Measurements from ENCODE around the gene TIAM2.

- TF ChIP-seq, protein P1, sequence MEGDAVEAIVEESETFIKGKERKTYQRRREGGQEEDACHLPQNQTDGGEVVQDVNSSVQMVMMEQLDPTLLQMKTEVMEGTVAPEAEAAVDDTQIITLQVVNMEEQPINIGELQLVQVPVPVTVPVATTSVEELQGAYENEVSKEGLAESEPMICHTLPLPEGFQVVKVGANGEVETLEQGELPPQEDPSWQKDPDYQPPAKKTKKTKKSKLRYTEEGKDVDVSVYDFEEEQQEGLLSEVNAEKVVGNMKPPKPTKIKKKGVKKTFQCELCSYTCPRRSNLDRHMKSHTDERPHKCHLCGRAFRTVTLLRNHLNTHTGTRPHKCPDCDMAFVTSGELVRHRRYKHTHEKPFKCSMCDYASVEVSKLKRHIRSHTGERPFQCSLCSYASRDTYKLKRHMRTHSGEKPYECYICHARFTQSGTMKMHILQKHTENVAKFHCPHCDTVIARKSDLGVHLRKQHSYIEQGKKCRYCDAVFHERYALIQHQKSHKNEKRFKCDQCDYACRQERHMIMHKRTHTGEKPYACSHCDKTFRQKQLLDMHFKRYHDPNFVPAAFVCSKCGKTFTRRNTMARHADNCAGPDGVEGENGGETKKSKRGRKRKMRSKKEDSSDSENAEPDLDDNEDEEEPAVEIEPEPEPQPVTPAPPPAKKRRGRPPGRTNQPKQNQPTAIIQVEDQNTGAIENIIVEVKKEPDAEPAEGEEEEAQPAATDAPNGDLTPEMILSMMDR (IDR thresholded peaks at IDR 0.05): no peak
- TF ChIP-seq POLR2A (IDR thresholded peaks at IDR 0.05): no peak
Measured at GRCh38 chr6:154969796-154970195, 25.3 kb upstream of the TIAM2 start.

All from ovary (tissue), 3 donors.